Measurements from ENCODE around the gene PSMA7.

GRCh38 chr20:62129731-62130531, 13.3 kb downstream of the PSMA7 start:
- TF ChIP-seq, protein P1, sequence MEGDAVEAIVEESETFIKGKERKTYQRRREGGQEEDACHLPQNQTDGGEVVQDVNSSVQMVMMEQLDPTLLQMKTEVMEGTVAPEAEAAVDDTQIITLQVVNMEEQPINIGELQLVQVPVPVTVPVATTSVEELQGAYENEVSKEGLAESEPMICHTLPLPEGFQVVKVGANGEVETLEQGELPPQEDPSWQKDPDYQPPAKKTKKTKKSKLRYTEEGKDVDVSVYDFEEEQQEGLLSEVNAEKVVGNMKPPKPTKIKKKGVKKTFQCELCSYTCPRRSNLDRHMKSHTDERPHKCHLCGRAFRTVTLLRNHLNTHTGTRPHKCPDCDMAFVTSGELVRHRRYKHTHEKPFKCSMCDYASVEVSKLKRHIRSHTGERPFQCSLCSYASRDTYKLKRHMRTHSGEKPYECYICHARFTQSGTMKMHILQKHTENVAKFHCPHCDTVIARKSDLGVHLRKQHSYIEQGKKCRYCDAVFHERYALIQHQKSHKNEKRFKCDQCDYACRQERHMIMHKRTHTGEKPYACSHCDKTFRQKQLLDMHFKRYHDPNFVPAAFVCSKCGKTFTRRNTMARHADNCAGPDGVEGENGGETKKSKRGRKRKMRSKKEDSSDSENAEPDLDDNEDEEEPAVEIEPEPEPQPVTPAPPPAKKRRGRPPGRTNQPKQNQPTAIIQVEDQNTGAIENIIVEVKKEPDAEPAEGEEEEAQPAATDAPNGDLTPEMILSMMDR (IDR thresholded peaks at IDR 0.05; ENCODE audit: borderline replicate concordance, extremely low read depth, low read length, poor library complexity, severe bottlenecking), result no peak
- no peak for TF ChIP-seq EZH2 (IDR thresholded peaks at IDR 0.05; ENCODE audit: borderline replicate concordance, low read depth, low read length, severe bottlenecking)

Data from DND-41 (cell line).